H1 (cell line): Measurements from ENCODE around the gene TMBIM6. TPM values are rescaled to one million over a fixed set of nuclear protein-coding genes. Genes with fewer than 3 reads are reported as not detected.

Experiments
- CTCF ChIA-PET: fragments of 300-600 bp; sonication (Branson Sonifier 250); formaldehyde crosslinking; loops from one replicate; lab custom pipeline; 2021; ENCODE audit not compliant: partially characterized antibody; lab: Charles Lee
- POLR2A ChIA-PET: fragments of 300-600 bp; sonication (Branson Sonifier 250); formaldehyde crosslinking; loops from one replicate; lab custom pipeline; 2021; ENCODE audit warnings: inconsistent platforms; ENCODE audit not compliant: partially characterized antibody; lab: Charles Lee
- DNase-seq, 2 experiments: peaks; one replicate each; pipeline versions ENCODE4 v3.0.0 to v3.0.0-alpha.2; 2010 to 2022; ENCODE audit warnings: low spot score in 2 of 2, low read depth in 1 of 2, mixed read lengths in 1 of 2
- FAIRE-seq: peaks from 2 replicates; lab custom pipeline; 2011; peaks lifted over from hg19 to GRCh38; lab: Jason Lieb, UNC
- H2AFZ ChIP-seq: 2 replicates; pipeline ENCODE4 v1.8.1; 2012; ENCODE audit warnings: low read length, inconsistent platforms
- H2AK5ac ChIP-seq: 2 replicates; pipeline ENCODE4 v1.6.1; 2013; ENCODE audit warnings: low read depth, low read length
- H2BK120ac ChIP-seq: replicated peaks from 2 replicates; pipeline ENCODE3; 2013; ENCODE audit warnings: low read depth, low read length, inconsistent platforms
- H2BK12ac ChIP-seq: 2 replicates; pipeline ENCODE4 v1.6.1; 2013; ENCODE audit warnings: low read depth, low read length
- H2BK15ac ChIP-seq: 2 replicates; pipeline ENCODE4 v1.6.1; 2013; ENCODE audit warnings: low read length
- H2BK20ac ChIP-seq: 2 replicates; pipeline ENCODE4 v1.6.1; 2013; ENCODE audit warnings: low read length
- H2BK5ac ChIP-seq: 2 replicates; pipeline ENCODE4 v1.6.1; 2013; ENCODE audit warnings: low read depth, low read length
- H3K14ac ChIP-seq: 2 replicates; pipeline ENCODE4 v1.6.1; 2013; ENCODE audit warnings: inconsistent platforms; ENCODE audit not compliant: insufficient read length
- H3K18ac ChIP-seq: 2 replicates; pipeline ENCODE4 v1.6.1; 2013; ENCODE audit warnings: low read length; ENCODE audit errors: extremely low read depth
- H3K23ac ChIP-seq: 2 replicates; pipeline ENCODE4 v1.6.1; 2013; ENCODE audit warnings: inconsistent platforms; ENCODE audit not compliant: insufficient read length
- H3K23me2 ChIP-seq: 2 replicates; pipeline ENCODE4 v1.6.1; 2013; ENCODE audit warnings: low read depth, low read length
- H3K27ac ChIP-seq: 2 replicates; pipeline ENCODE4 v1.6.1; 2011; ENCODE audit warnings: low read depth, low read length, inconsistent platforms
- H3K27me3 ChIP-seq, 4 experiments: replicated peaks in 1 of 4; 1 replicate in 1 of 4; 2 replicates in 3 of 4; pipeline versions ENCODE4 v1.6.1 to v1.8.1; 2011 to 2013; ENCODE audit warnings: low read length in 3 of 4, mild to moderate bottlenecking in 3 of 4, inconsistent platforms in 2 of 4, mixed read lengths in 2 of 4, moderate library complexity in 1 of 4; ENCODE audit not compliant: control insufficient read depth in 3 of 4, insufficient read depth in 3 of 4; ENCODE audit errors: extremely low read depth in 1 of 4
- H3K36me3 ChIP-seq, 4 experiments: 2 replicates each; pipeline versions ENCODE4 v1.6.1 to v1.8.1; 2011 to 2013; ENCODE audit warnings: mild to moderate bottlenecking in 4 of 4, low read length in 3 of 4, moderate library complexity in 2 of 4, control low read depth in 1 of 4, inconsistent platforms in 1 of 4; ENCODE audit not compliant: insufficient read depth in 4 of 4, control insufficient read depth in 2 of 4
- H3K4ac ChIP-seq: replicated peaks from 2 replicates; pipeline ENCODE3; 2013; ENCODE audit warnings: low read length, low read depth, mixed read lengths, inconsistent platforms; ENCODE audit not compliant: insufficient read length
- H3K4me1 ChIP-seq, 4 experiments: replicated peaks in 1 of 4; 1 replicate in 1 of 4; 2 replicates in 3 of 4; pipeline versions ENCODE4 v1.6.1 to v1.8.1; 2011 to 2013; ENCODE audit warnings: low read length in 3 of 4, inconsistent platforms in 2 of 4, mixed read lengths in 1 of 4; ENCODE audit not compliant: insufficient read depth in 4 of 4, control insufficient read depth in 3 of 4
- H3K4me2 ChIP-seq, 2 experiments: 2 replicates each; pipeline versions ENCODE4 v1.6.1 to v1.8.1; 2011 to 2013; ENCODE audit warnings: low read depth in 2 of 2, low read length in 2 of 2, control low read depth in 1 of 2, inconsistent platforms in 1 of 2, mild to moderate bottlenecking in 1 of 2; ENCODE audit not compliant: insufficient read depth in 1 of 2
- H3K4me3 ChIP-seq, 4 experiments: fragments of 200-600, 300-600 bp in 1 of 4; sonication (generic), shearing (Covaris generic), sonication (Bioruptor Twin) in 1 of 4; 2 replicates each; pipeline versions ENCODE4 v1.5.1 to v1.8.1; 2011 to 2016; ENCODE audit warnings: low read length in 4 of 4, low read depth in 3 of 4, control low read depth in 2 of 4, inconsistent platforms in 2 of 4, mild to moderate bottlenecking in 2 of 4, mixed read lengths in 1 of 4, moderate library complexity in 1 of 4; ENCODE audit not compliant: insufficient read depth in 2 of 4; ENCODE audit errors: extremely low read depth in 1 of 4
- H3K56ac ChIP-seq: replicated peaks from 2 replicates; pipeline ENCODE3; 2013; ENCODE audit warnings: low read depth, mild to moderate bottlenecking, mixed read lengths, low read length, inconsistent platforms; ENCODE audit not compliant: insufficient read length
- H3K79me1 ChIP-seq: 2 replicates; pipeline ENCODE4 v1.6.1; 2013; ENCODE audit warnings: low read depth, low read length, control low read depth
- H3K79me2 ChIP-seq, 2 experiments: 2 replicates each; pipeline versions ENCODE4 v1.6.1 to v1.8.1; 2012 to 2013; ENCODE audit warnings: low read length in 2 of 2, mild to moderate bottlenecking in 2 of 2, inconsistent platforms in 1 of 2; ENCODE audit not compliant: insufficient read depth in 2 of 2, control insufficient read depth in 1 of 2
- H3K9ac ChIP-seq, 4 experiments: replicated peaks in 1 of 4; 1 replicate in 1 of 4; 2 replicates in 3 of 4; pipeline versions ENCODE4 v1.6.1 to v1.8.1; 2011 to 2013; ENCODE audit warnings: low read depth in 3 of 4, low read length in 3 of 4, control low read depth in 2 of 4, mild to moderate bottlenecking in 2 of 4, moderate library complexity in 2 of 4, inconsistent platforms in 1 of 4; ENCODE audit errors: extremely low read depth in 1 of 4
- H3K9me3 ChIP-seq, 2 experiments: 2 replicates each; pipeline versions ENCODE4 v1.6.1 to v1.8.1; 2012 to 2013; ENCODE audit warnings: mild to moderate bottlenecking in 2 of 2, moderate library complexity in 2 of 2, control low read depth in 1 of 2, inconsistent platforms in 1 of 2, low read depth in 1 of 2, low read length in 1 of 2, mixed read lengths in 1 of 2; ENCODE audit not compliant: insufficient read depth in 2 of 2
- H4K20me1 ChIP-seq, 2 experiments: replicated peaks in 1 of 2; 2 replicates each; pipeline versions ENCODE3 to v1.8.1; 2011 to 2013; ENCODE audit warnings: inconsistent platforms in 2 of 2, low read length in 2 of 2, mild to moderate bottlenecking in 1 of 2; ENCODE audit not compliant: insufficient read depth in 2 of 2, control insufficient read depth in 1 of 2
- H4K5ac ChIP-seq: 2 replicates; pipeline ENCODE4 v1.6.1; 2013; ENCODE audit warnings: low read length, low read depth, mixed read lengths, inconsistent platforms; ENCODE audit not compliant: insufficient read length
- H4K8ac ChIP-seq: 2 replicates; pipeline ENCODE4 v1.8.0; 2013; ENCODE audit warnings: mild to moderate bottlenecking, moderate library complexity, low read length, inconsistent platforms; ENCODE audit not compliant: insufficient read depth; ENCODE audit errors: extremely low read depth
- H4K91ac ChIP-seq: replicated peaks from 2 replicates; pipeline ENCODE3; 2013; ENCODE audit warnings: low read length, mixed read lengths, inconsistent platforms; ENCODE audit not compliant: insufficient read length
- CBX5 ChIP-seq: fragments of 300-800, 300-1000 bp; sonication (generic); IDR thresholded peaks from 2 replicates; pipeline ENCODE4 v1.7.1; 2016; ENCODE audit warnings: antibody characterized with exemption, low read length, low read depth
- EZH2 ChIP-seq: fragments of 200-600 bp; sonication (generic); IDR thresholded peaks from 2 replicates; pipeline ENCODE4 v1.7.1; 2012; ENCODE audit warnings: low read depth, mild to moderate bottlenecking, moderate library complexity, low read length, inconsistent platforms; ENCODE audit not compliant: severe bottlenecking
- FOSL1 ChIP-seq: IDR thresholded peaks from 2 replicates; pipeline ENCODE4 v1.6.1; 2011; ENCODE audit warnings: mild to moderate bottlenecking, low read depth, low read length, moderate library complexity; ENCODE audit not compliant: insufficient read depth
- HDAC6 ChIP-seq: IDR thresholded peaks from one replicate; pipeline ENCODE4 v1.7.1; 2012; ENCODE audit warnings: low read depth, mild to moderate bottlenecking, inconsistent platforms, low read length, moderate library complexity
- PHF8 ChIP-seq: fragments of 200-600 bp; sonication (generic); conservative IDR thresholded peaks from 2 replicates; pipeline ENCODE4 v1.7.1; 2012; ENCODE audit warnings: low read depth, mild to moderate bottlenecking, inconsistent platforms, low read length, moderate library complexity
- TAF7 ChIP-seq: optimal IDR thresholded peaks from 2 replicates; pipeline ENCODE3; 2011; ENCODE audit warnings: low read depth, mild to moderate bottlenecking, inconsistent platforms, low read length, moderate library complexity, borderline replicate concordance
- WGBS, 2 experiments: shearing (Covaris generic) in 1 of 2; methylation state at CpG; one replicate each; pipeline versions ENCODE4 v1.1.6 to v1.1.7; 2013 to 2015; ENCODE audit warnings: low lambda C conversion rate in 2 of 2, mixed read lengths in 2 of 2, inconsistent platforms in 1 of 2, low coverage in 1 of 2, missing lambda C conversion rate in 1 of 2; ENCODE audit not compliant: insufficient replicate concordance in 2 of 2, insufficient coverage in 1 of 2, insufficient read length in 1 of 2; ENCODE audit errors: extremely low coverage in 1 of 2, missing lambda C conversion rate in 1 of 2; 5-methylcytosine and 5-hydroxymethylcytosine counted together
- polyA plus RNA-seq, 7 experiments: library from polyadenylated mRNA; depleted of rRNA in 3 of 7; stranded (reverse) in 5 of 7; unstranded in 2 of 7; fragments of >200 nt in 5 of 7; fragments of 200-250 nt in 2 of 7; gene quantifications; 1 replicate in 5 of 7; 2 replicates in 1 of 7; 4 replicates in 1 of 7; pipeline versions ENCODE4 v1.2.1 to v1.2.3, GENCODE V29; 2011 to 2013; ENCODE audit warnings: missing spikeins in 2 of 7, mixed read lengths in 2 of 7
- total RNA-seq: library from RNA; stranded (reverse); fragmentation: NEBNext Ultra II Directional; extraction: Animal tissue kit (Norgen Biotek cat#: 25700); gene quantifications from 2 replicates; pipeline ENCODE4 v1.2.1, GENCODE V29; 2021
- TF ChIP-seq, protein P1 (sequence below): IDR thresholded peaks from 2 replicates; pipeline ENCODE4 v1.6.1; 2012; ENCODE audit warnings: inconsistent platforms
- TF ChIP-seq, protein P2 (sequence below): IDR thresholded peaks from 2 replicates; pipeline ENCODE4 v1.6.1; 2011; ENCODE audit warnings: low read depth, mild to moderate bottlenecking, low read length; ENCODE audit not compliant: insufficient read depth
- TF ChIP-seq, protein P3 (sequence below): IDR thresholded peaks from 2 replicates; pipeline ENCODE4 v1.6.1; 2011; ENCODE audit warnings: low read length, improper control_type of control experiment

Gene TMBIM6
- total and polyA plus RNA-seq, 2 of the 8 experiments (the other 6 are each of a cell fraction or from before 2014, with no cell fraction given): 423 to 556 TPM

DNA sequence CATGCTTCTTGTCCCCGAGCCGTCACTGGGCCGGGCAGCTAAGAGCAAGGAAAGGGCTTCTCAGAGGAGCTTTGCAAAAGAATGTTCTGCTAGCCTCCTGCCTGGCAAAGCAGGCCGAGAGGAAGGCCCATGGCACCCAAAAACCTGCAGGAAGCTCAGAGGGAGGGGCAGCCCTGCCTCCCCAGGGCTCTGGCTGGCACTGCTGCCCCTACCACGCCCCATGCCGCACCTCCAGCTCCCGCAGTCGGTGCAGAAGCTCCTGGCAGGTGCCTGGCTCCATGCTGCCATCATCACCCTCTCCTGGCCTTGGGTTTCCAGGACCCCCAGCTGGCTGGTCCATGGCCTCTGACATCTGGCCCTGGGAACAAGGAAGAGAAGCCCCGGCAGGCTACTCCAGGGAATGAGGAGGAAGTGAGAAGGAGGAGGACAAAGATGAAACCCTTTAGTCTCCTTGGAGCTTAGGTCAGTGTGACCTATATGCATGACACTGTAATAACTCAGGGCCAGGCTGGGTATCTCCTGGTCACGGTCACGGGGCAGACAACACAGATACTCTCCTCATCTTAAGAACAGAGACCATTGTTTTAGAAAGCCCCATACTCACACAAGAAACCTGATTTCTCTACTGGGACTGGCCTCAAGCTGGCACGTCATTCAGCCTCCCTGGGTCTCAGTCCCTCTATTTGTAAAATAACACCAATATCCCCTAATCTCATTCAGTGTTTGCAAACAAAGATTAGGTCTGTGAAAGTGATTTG, 62.5 kb downstream of the TMBIM6 start:
- Histone ChIP-seq H3K79me1 (peaks cover 3% of the 10 kb centered on the region; the same call in 1 of the 2 replicates), H2AFZ (no peak overlapping the region), H4K5ac (no peak overlapping the region), H3K27me3 (no peaks in the 10 kb centered on the region), H3K9ac (no peak overlapping the region), H3K79me2 (peaks cover 0 to 12% of the 10 kb centered on the region in 2 experiments; a peak in 1 of 4 replicates), H3K14ac (no peak overlapping the region), H3K4ac (no peak overlapping the region), H4K91ac (no peak overlapping the region), H2BK5ac (no peak overlapping the region; the same call in 1 of the 2 replicates), H3K4me1 (peaks cover under 1 to 8% (median 6%) of the 10 kb centered on the region in 4 experiments), H3K36me3 (peaks cover 0 to 37% (median 12%) of the 10 kb centered on the region in 4 experiments; a peak in 6 of 8 replicates), H2BK15ac (no peak overlapping the region), H3K23ac (no peak overlapping the region), H2BK12ac (no peak overlapping the region), H3K4me2 (no peak overlapping the region), H3K23me2 (no peaks in the 10 kb centered on the region; the same call in 1 of the 2 replicates), H3K4me3 (no peak overlapping the region), H2BK120ac (no peak overlapping the region), H2AK5ac (no peak overlapping the region), H4K20me1 (peaks cover 4 to 10% of the 10 kb centered on the region in 2 experiments), H3K9me3 (no peaks in the 10 kb centered on the region), H2BK20ac (no peak overlapping the region), H3K18ac (no peak overlapping the region), H4K8ac (no peak overlapping the region), H3K27ac (no peak overlapping the region), H3K56ac (no peak overlapping the region)
- POLR2A ChIA-PET: interaction anchor here (1.3 to 2.3 kb wide), 3 partner anchors 7 to 24 kb away, joined by 3 to 8 read pairs (median 7); partner anchors contain the start of gene NCKAP5L
- no peak for FAIRE-seq
- CTCF ChIA-PET: interaction anchor here (0.7 to 3.5 kb wide), 6 partner anchors 8 to 37 kb away, joined by 3 to 27 read pairs (median 6); no protein-coding TSS in a partner anchor
- DNase-seq: no peak
- WGBS, 2 experiments: 92% methylated on average over 11 of the region's 12 CpGs; no CpG with 5 or more reads in 1 of the 2 experiments
- TF ChIP-seq, protein P1, sequence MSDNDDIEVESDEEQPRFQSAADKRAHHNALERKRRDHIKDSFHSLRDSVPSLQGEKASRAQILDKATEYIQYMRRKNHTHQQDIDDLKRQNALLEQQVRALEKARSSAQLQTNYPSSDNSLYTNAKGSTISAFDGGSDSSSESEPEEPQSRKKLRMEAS: no peak
- TF ChIP-seq PHF8 (no peak), HDAC6 (no peak), CBX5 (no peak), EZH2 (no peak), FOSL1 (no peak), TAF7 (no peak)
- TF ChIP-seq, protein P2, sequence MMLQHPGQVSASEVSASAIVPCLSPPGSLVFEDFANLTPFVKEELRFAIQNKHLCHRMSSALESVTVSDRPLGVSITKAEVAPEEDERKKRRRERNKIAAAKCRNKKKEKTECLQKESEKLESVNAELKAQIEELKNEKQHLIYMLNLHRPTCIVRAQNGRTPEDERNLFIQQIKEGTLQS: no peak
- TF ChIP-seq, protein P3, sequence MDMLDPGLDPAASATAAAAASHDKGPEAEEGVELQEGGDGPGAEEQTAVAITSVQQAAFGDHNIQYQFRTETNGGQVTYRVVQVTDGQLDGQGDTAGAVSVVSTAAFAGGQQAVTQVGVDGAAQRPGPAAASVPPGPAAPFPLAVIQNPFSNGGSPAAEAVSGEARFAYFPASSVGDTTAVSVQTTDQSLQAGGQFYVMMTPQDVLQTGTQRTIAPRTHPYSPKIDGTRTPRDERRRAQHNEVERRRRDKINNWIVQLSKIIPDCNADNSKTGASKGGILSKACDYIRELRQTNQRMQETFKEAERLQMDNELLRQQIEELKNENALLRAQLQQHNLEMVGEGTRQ: no peak
